ACC112 (cell line): ENCODE measurements around the gene S1PR5.
A peak's percentile ranks its signal among the peaks of the same experiment; 100 is the strongest.

ENCODE experiments used
- H2AFZ ChIP-seq: fragments of 200-600 bp; sonication (generic); one replicate; pipeline ENCODE4 v1.6.0; 2017; ENCODE audit warnings: antibody characterized with exemption, low read length; ENCODE audit not compliant: unreplicated experiment
- H3K27ac ChIP-seq: fragments of 200-600 bp; sonication (generic); 2 replicates; pipeline ENCODE4 v1.5.1; 2014; ENCODE audit warnings: low read depth, mild to moderate bottlenecking, antibody characterized with exemption, low read length, moderate library complexity
- H3K27me3 ChIP-seq: fragments of 200-600 bp; sonication (generic); 2 replicates; pipeline ENCODE4 v1.6.1; 2014; ENCODE audit warnings: mild to moderate bottlenecking, antibody characterized with exemption, low read length, moderate library complexity, mixed read lengths; ENCODE audit not compliant: insufficient read depth
- H3K36me3 ChIP-seq: fragments of 200-600 bp; sonication (generic); 2 replicates; pipeline ENCODE4 v1.6.1; 2016; ENCODE audit warnings: mild to moderate bottlenecking, antibody characterized with exemption, low read length, moderate library complexity, mixed read lengths; ENCODE audit not compliant: insufficient read depth
- H3K4me1 ChIP-seq: fragments of 200-600 bp; sonication (generic); one replicate; pipeline ENCODE4 v1.6.1; 2016; ENCODE audit warnings: low read length, mixed read lengths; ENCODE audit not compliant: insufficient read depth, unreplicated experiment, control insufficient read depth
- H3K4me3 ChIP-seq: fragments of 200-600 bp; sonication (generic); 2 replicates; pipeline ENCODE4 v1.5.1; 2014; ENCODE audit warnings: mild to moderate bottlenecking, low read depth, low read length
- H3K79me2 ChIP-seq: fragments of 200-600 bp; sonication (generic); one replicate; pipeline ENCODE4 v1.6.0; 2016; ENCODE audit warnings: low read length; ENCODE audit not compliant: control insufficient read depth, unreplicated experiment, insufficient read depth

S1PR5 gene

DNA sequence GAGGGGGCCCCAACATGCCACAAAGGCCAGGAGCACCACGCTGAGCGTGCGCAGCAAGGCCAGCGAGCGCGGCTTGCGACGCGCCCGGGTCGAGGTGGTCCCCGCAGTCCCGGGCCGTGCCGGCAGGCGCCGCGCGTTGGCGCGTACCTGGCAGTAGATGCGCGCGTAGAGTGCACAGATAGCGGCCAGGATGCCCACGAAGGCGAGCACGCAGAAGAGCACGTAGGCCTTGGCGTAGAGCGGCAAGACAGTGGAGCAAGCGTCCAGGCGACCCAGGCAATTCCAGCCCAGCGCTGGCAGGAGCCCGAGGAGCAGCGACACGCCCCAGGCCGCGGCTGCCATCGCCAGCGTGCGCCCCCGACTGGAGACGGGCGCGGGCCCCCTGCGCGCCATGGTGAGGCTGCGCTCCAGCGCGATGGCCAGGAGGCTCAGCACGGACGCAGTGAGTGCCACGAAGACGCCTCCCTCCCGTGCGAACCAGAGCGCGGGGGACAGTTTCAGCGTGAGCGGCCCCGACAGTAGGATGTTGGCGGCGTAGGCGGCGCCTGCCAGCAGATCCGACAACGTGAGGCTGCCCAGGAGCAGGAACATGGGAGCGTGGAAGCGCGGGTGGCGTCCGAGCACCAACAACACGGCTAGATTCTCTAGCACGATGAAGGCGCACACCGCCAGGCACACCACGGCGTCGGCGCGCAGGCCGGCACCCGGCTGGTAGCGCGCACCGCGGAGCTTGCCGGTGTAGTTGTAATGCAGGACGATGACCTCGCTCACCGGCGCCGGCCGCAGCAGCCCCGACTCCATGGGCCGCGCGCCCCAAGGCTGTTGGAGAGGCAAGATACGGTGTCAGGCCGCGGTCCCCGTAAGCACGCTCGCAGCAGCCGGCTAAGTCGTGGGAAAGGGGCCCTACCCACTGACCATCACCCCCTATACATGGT is 2.8 kb downstream of the S1PR5 start:
- H3K4me3 ChIP-seq: no peak overlapping the region
- H2AFZ ChIP-seq: no peak overlapping the region
- no peaks in the 10 kb centered on the region for H3K27me3 ChIP-seq

DNA sequence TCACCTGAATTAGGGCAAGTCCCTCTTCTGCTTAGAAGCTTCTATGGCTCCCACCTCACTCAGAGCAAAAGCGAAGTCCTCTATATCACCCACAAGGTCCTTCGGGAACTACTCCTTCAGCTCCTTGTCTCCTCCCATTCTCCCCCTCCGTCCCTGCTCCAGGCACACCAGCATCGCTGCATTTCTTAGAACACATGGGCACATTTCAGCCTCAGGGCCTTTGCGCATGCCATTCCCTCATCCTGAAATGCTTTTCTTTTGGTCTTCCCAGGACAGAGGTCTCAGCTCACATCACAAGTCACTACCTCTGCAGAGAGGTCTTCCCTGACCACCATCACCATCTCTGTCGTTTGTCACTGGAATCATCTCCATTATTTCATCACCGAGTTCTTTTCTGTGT is 4.0 kb downstream of the S1PR5 start:
- Histone ChIP-seq H3K4me1 (peaks cover 6% of the 10 kb centered on the region), H2AFZ (no peak overlapping the region), H3K36me3 (no peaks in the 10 kb centered on the region), H3K79me2 (no peaks in the 10 kb centered on the region), H3K27ac (no peak overlapping the region), H3K27me3 (no peaks in the 10 kb centered on the region), H3K4me3 (no peak overlapping the region)

More for the DNA sequence above, 2.8 kb downstream of the S1PR5 start:
- Histone ChIP-seq H3K79me2 (no peaks in the 10 kb centered on the region), H3K4me1 (peaks cover 11% of the 10 kb centered on the region), H3K27ac (no peak overlapping the region), H3K36me3 (no peaks in the 10 kb centered on the region)

DNA sequence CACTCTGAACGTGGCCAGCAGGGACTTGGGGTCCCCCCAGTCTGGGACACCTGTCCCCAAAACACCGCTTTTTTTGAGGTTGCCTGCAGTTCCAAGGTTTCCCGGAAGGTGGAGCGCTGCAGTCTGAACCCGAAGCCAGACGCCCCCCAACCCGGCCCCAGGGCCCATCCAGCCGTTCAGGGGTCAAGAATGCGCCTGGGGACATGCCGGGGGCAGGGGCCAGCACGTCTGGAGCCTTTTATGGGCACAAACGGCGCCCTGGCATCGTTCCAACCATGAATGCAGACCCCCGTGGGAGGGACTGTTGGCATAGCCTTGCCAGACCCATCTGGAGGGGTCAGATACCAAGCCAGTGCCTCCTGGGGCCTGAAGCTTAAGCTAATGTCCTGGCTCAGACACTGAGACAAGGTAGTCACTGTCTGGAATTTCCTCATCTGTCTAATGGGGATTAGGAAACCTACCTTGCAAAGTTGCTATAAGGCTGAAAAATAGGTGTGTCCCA is 6.9 kb downstream of the S1PR5 start:
- H3K36me3 ChIP-seq: no peaks in the 10 kb centered on the region
- no peak overlapping the region for H2AFZ ChIP-seq
- H3K79me2 ChIP-seq: no peaks in the 10 kb centered on the region
- H3K27ac ChIP-seq: no peak overlapping the region
- no peak overlapping the region for H3K4me3 ChIP-seq
- no peaks in the 10 kb centered on the region for H3K27me3 ChIP-seq
- no peaks in the 10 kb centered on the region for H3K4me1 ChIP-seq

DNA sequence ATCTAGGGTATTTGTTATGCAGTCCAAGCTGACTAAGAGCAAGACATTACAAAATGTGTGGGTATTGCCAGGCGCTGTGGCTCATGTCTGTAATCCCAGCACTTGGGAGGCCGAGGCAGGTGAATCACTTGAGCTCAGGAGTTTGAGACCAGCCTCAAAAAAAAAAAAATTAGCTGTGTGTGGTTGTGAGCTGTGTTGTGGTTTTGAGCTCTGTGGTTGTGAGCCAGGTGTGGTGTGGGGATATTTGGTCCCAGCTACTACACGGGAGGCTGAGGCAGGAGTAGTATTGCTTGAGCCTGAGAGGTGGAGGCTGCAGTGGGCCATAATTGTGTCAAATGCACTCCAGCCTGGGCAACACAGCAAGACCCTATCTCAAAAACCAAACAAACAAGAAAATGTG is 8.5 kb downstream of the S1PR5 start:
- H3K27ac ChIP-seq: no peak overlapping the region
- no peaks in the 10 kb centered on the region for H3K36me3 ChIP-seq
- H3K79me2 ChIP-seq: no peaks in the 10 kb centered on the region
- H3K4me1 ChIP-seq: no peaks in the 10 kb centered on the region
- no peak overlapping the region for H3K4me3 ChIP-seq
- no peaks in the 10 kb centered on the region for H3K27me3 ChIP-seq
- H2AFZ ChIP-seq: no peak overlapping the region

DNA sequence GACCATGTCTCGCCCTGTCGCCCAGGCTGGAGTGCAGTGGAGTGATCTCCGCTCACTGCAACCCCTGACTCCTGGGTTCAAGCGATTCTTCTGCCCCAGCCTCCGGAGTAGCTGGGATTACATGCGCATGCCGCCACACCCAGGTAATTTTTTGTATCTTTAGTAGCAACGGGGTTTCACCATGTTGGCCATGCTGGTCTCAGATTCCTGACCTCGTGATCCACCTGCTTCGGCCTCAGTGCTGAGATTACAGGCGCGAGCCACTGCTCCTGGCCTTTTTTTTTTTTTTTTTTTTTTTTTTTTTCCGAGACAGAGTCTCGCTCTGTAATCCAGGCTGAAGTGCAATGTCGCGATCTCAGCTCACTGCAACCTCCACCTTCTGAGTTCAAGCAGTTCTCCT is 9.2 kb downstream of the S1PR5 start:
- no peak overlapping the region for H2AFZ ChIP-seq
- no peaks in the 10 kb centered on the region for H3K36me3 ChIP-seq
- no peaks in the 10 kb centered on the region for H3K4me1 ChIP-seq
- no peaks in the 10 kb centered on the region for H3K27me3 ChIP-seq
- H3K4me3 ChIP-seq: no peak overlapping the region
- H3K27ac ChIP-seq: no peak overlapping the region
- H3K79me2 ChIP-seq: no peaks in the 10 kb centered on the region

DNA sequence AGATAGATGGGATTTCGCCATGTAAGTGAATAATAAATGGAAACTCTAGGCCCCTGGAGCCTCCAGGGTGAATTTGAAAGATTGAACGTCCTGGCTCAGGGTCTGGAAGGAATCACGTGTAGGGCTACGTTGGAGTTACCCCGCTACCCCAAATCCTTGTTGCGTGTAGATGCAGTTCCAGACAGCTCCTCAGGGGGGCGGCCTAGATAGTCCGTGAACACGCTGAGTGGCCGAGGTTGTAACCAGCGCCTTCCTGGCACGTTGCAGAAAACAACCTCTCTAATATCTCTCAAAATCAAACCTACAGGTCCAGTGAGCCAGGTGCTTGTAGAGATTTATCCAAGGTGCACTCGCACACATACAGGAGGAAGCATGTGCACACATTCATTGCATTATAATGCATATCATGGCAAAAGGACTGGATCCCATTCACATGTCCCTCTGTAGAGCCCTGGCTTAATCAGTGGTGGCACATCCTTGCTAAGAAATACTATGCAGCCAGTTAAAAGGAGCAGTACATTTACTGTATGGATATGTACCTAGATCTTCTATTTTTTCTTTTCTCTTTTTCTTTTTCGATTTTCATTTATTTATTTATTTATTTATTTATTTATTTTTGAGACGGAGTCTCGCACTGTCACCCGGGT is 11.5 kb downstream of the S1PR5 start:
- H3K4me3 ChIP-seq: no peak overlapping the region
- H3K4me1 ChIP-seq: peaks cover 2% of the 10 kb centered on the region
- H2AFZ ChIP-seq: no peak overlapping the region
- no peaks in the 10 kb centered on the region for H3K27me3 ChIP-seq
- H3K36me3 ChIP-seq: no peaks in the 10 kb centered on the region
- peaks cover 17% of the 10 kb centered on the region for H3K79me2 ChIP-seq
- H3K27ac ChIP-seq: no peak overlapping the region

DNA sequence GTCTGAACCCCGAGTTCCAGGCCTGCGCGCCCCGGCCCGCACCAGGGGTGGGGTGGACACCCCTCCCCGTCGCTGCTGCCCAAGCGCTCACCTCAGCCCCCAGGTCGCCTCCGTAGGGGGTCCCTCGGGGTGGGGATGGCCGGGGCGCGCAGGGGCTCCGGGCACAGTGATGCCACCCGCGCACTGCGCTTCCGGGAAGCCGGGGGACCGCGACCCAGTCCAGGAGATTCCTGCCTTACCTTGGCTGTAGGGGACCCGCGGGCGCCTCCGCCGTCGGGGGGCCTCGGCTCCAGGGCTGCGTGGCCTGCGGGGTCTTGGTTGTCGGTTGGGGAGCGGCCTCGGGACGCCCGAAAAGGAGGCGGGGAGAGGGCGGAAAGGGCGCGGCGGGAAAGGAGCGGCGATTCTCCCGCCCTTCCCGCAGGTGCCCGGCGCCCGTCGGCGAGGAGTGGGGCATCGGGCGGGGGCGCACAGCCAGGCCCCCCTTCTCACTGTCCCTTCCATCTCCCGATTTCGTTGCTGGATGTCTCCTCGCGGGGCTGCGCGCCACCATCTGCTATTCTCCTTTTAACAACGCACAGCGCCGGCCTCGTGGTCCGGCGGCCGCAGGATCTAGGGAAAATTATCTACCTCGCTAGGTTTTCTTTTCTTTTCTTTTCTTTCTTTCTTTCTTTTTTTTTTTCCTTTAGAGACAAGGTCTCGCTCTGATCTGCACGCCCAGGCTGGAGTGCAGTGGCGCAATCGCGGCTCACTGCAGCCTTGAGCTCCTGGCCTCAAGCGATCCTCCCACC is 14.1 kb downstream of the S1PR5 start, which contains the start of gene KEAP1:
Gene KEAP1, minus strand, starts transcription at position 355 of the 788 bp plus-strand sequence. CDS start 3,323 bp downstream, outside the sequence.
- H2AFZ ChIP-seq: peak within 1 kb of the TSS; percentile 47
- H3K36me3 ChIP-seq: no peaks in the 10 kb centered on the region
- peak within 1 kb of the TSS; percentile 81 for H3K27ac ChIP-seq
- peak within 1 kb of the TSS; percentile 81 for H3K4me3 ChIP-seq
- peaks cover 37% of the 10 kb centered on the region for H3K79me2 ChIP-seq
- H3K4me1 ChIP-seq: peaks cover 2% of the 10 kb centered on the region
- H3K27me3 ChIP-seq: no peaks in the 10 kb centered on the region

GRCh38 chr19:10502524-10503001 is 14.7 kb downstream of the S1PR5 start:
- peak overlapping the region; percentile 47 for H2AFZ ChIP-seq
- peaks cover 2% of the 10 kb centered on the region for H3K4me1 ChIP-seq
- H3K79me2 ChIP-seq: peaks cover 42% of the 10 kb centered on the region
- peak overlapping the region; percentile 81 for H3K4me3 ChIP-seq
- H3K36me3 ChIP-seq: no peaks in the 10 kb centered on the region
- H3K27ac ChIP-seq: peak overlapping the region; percentile 81
- H3K27me3 ChIP-seq: no peaks in the 10 kb centered on the region

DNA sequence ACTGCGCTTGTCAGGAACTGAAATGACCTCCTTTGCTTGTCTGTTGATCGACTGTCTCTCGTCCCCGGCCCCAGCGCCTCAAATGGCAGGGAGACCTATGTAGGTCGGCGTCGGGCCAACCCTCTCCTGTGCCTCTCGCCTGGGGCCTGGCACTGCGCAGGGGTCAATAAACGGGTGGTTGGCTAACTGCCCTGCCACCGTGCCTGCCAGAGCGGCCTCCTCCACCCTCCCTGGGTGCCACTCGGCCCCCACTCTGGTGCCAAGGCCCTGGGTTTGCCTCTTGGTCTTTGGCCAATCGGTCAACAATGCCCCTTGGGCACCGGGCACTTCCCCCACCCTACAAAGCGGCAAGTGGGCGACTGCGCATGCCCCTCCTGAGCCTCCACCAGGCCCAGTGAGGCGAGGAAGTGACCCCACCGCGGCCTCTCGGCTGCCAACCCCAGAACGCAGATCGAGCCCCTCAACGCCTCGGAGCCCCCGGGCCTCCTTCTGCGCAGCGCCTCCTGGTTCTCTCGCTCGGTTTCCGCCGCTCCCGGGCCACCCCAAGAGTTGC is 15.2 kb downstream of the S1PR5 start:
- H2AFZ ChIP-seq: peak overlapping the region; percentile 40
- no peaks in the 10 kb centered on the region for H3K36me3 ChIP-seq
- H3K27ac ChIP-seq: peak overlapping the region; percentile 81
- peak overlapping the region; percentile 81 for H3K4me3 ChIP-seq
- H3K4me1 ChIP-seq: peaks cover 2% of the 10 kb centered on the region
- peaks cover 46% of the 10 kb centered on the region for H3K79me2 ChIP-seq
- no peaks in the 10 kb centered on the region for H3K27me3 ChIP-seq

- H3K27ac ChIP-seq: no peak overlapping the region
- H2AFZ ChIP-seq: no peak overlapping the region
- H3K27me3 ChIP-seq: no peaks in the 10 kb centered on the region
- H3K4me1 ChIP-seq: peaks cover 2% of the 10 kb centered on the region
- H3K4me3 ChIP-seq: no peak overlapping the region
- H3K79me2 ChIP-seq: peaks cover 53% of the 10 kb centered on the region
- no peaks in the 10 kb centered on the region for H3K36me3 ChIP-seq
These were observed 17.0 kb downstream of the S1PR5 start for GRCh38 chr19:10500247-10500592.
